Measurements from ENCODE around the gene ERBB4. TPM values are rescaled to one million over a fixed set of nuclear protein-coding genes. Genes with fewer than 3 reads are reported as not detected.

The ERBB4 gene
- total and polyA plus RNA-seq, 10 of the 15 experiments (the other 5 are each of a cell fraction or from before 2014, with no cell fraction given) = under 0.01 to 0.23 (median 0.01) TPM; not detected in 4

DNA sequence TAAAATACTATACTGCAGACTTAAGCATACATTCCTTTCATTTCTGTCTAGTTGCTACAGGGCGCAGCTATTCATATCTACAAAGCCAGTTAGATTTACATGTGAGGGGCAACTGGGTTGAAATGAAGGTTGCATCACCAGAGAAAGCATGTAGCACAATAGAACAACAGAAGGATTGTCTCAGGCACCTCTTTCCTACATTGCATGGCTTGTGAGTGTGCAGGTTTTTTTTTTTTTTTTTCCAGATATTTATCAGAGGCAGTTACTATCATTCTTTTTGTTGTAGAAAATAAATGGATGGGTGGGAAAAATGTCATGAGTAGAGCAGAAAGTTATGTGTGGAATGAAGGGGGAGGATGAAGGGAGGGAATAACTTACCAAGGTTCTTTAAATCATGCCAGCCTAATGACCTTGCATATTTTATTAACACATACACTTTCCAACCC, 86.8 kb downstream of the ERBB4 start:
- Histone ChIP-seq H3K9me3 (replicated peaks; ENCODE audit: control insufficient read depth, insufficient read depth, low read length) (no peaks in the 10 kb centered on the region), H3K36me3 (ENCODE audit: control insufficient read depth in 2 of 2, insufficient read depth in 2 of 2, low read length in 1 of 2) (no peaks in the 10 kb centered on the region), H3K4me3 (no peak overlapping the region), H3K27ac (ENCODE audit: control insufficient read depth, insufficient read depth) (no peak overlapping the region), H3K4me2 (ENCODE audit: control insufficient read depth, insufficient read depth) (no peak overlapping the region), H3K4me1 (ENCODE audit: control insufficient read depth, insufficient read depth, low read length) (no peaks in the 10 kb centered on the region), H3K79me2 (ENCODE audit: control insufficient read depth, insufficient read depth, low read length) (no peaks in the 10 kb centered on the region), H4K20me1 (ENCODE audit: control insufficient read depth, insufficient read depth) (no peaks in the 10 kb centered on the region), H3K9ac (ENCODE audit: control insufficient read depth, insufficient read depth, low read length) (no peak overlapping the region), H3K27me3 (replicated peaks in 1 of 2; ENCODE audit: control insufficient read depth in 2 of 2, insufficient read depth in 2 of 2, low read length in 1 of 2) (no peaks in the 10 kb centered on the region), H2AFZ (ENCODE audit: control insufficient read depth, low read depth, low read length) (no peak overlapping the region)
- in situ Hi-C loops (cut with MboI) = no loop called here
- POLR2A ChIA-PET = no interaction called here
- RAD21 ChIA-PET (ENCODE audit: unreplicated experiment) = no interaction called here
- DNase-seq (ENCODE audit: low read depth, low spot score) (no peak), FAIRE-seq (no peak), ATAC-seq (no peak)
- no TSS peak for BruUV-seq (replicated peaks)
- intact Hi-C loops (cut with micrococcal nuclease; ENCODE audit: unreplicated experiment) = no loop called here
- WGBS (ENCODE audit: insufficient coverage, insufficient replicate concordance, low lambda C conversion rate, missing lambda C conversion rate) = 0% methylated on average over 1 of the region's 1 CpG
- CTCF ChIA-PET = no interaction called here
- SMC1A ChIA-PET (ENCODE audit: uncharacterized antibody, unreplicated experiment) = no interaction called here
- TF ChIP-seq NFXL1 (IDR thresholded peaks at IDR 0.05; ENCODE audit: borderline replicate concordance) (no peak), SIN3A (IDR thresholded peaks at IDR 0.05; ENCODE audit: low read depth, low read length) (no peak), CBFB (IDR thresholded peaks at IDR 0.05; ENCODE audit: low read depth) (no peak), WRNIP1 (IDR thresholded peaks at IDR 0.05; ENCODE audit: borderline replicate concordance, low read depth, low read length) (no peak), NBN (IDR thresholded peaks at IDR 0.05) (no peak), CREB1 (IDR thresholded peaks at IDR 0.05; ENCODE audit: low read depth) (no peak), DPF2 (IDR thresholded peaks at IDR 0.05) (no peak), ZZZ3 (IDR thresholded peaks at IDR 0.05; ENCODE audit: control insufficient read depth, insufficient read length, low read depth) (no peak), MEF2B (IDR thresholded peaks at IDR 0.05; ENCODE audit: partially characterized antibody, poor library complexity, severe bottlenecking) (no peak), SREBF1 (IDR thresholded peaks at IDR 0.05; ENCODE audit: low read length) (no peak)
- TF ChIP-seq, protein P1, sequence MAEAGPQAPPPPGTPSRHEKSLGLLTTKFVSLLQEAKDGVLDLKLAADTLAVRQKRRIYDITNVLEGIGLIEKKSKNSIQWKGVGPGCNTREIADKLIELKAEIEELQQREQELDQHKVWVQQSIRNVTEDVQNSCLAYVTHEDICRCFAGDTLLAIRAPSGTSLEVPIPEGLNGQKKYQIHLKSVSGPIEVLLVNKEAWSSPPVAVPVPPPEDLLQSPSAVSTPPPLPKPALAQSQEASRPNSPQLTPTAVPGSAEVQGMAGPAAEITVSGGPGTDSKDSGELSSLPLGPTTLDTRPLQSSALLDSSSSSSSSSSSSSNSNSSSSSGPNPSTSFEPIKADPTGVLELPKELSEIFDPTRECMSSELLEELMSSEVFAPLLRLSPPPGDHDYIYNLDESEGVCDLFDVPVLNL (IDR thresholded peaks at IDR 0.05; ENCODE audit: low read depth, low read length) = no peak
- TF ChIP-seq, protein P2, sequence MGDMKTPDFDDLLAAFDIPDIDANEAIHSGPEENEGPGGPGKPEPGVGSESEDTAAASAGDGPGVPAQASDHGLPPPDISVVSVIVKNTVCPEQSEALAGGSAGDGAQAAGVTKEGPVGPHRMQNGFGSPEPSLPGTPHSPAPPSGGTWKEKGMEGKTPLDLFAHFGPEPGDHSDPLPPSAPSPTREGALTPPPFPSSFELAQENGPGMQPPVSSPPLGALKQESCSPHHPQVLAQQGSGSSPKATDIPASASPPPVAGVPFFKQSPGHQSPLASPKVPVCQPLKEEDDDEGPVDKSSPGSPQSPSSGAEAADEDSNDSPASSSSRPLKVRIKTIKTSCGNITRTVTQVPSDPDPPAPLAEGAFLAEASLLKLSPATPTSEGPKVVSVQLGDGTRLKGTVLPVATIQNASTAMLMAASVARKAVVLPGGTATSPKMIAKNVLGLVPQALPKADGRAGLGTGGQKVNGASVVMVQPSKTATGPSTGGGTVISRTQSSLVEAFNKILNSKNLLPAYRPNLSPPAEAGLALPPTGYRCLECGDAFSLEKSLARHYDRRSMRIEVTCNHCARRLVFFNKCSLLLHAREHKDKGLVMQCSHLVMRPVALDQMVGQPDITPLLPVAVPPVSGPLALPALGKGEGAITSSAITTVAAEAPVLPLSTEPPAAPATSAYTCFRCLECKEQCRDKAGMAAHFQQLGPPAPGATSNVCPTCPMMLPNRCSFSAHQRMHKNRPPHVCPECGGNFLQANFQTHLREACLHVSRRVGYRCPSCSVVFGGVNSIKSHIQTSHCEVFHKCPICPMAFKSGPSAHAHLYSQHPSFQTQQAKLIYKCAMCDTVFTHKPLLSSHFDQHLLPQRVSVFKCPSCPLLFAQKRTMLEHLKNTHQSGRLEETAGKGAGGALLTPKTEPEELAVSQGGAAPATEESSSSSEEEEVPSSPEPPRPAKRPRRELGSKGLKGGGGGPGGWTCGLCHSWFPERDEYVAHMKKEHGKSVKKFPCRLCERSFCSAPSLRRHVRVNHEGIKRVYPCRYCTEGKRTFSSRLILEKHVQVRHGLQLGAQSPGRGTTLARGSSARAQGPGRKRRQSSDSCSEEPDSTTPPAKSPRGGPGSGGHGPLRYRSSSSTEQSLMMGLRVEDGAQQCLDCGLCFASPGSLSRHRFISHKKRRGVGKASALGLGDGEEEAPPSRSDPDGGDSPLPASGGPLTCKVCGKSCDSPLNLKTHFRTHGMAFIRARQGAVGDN (IDR thresholded peaks at IDR 0.05) = no peak
- TF ChIP-seq, protein P3, sequence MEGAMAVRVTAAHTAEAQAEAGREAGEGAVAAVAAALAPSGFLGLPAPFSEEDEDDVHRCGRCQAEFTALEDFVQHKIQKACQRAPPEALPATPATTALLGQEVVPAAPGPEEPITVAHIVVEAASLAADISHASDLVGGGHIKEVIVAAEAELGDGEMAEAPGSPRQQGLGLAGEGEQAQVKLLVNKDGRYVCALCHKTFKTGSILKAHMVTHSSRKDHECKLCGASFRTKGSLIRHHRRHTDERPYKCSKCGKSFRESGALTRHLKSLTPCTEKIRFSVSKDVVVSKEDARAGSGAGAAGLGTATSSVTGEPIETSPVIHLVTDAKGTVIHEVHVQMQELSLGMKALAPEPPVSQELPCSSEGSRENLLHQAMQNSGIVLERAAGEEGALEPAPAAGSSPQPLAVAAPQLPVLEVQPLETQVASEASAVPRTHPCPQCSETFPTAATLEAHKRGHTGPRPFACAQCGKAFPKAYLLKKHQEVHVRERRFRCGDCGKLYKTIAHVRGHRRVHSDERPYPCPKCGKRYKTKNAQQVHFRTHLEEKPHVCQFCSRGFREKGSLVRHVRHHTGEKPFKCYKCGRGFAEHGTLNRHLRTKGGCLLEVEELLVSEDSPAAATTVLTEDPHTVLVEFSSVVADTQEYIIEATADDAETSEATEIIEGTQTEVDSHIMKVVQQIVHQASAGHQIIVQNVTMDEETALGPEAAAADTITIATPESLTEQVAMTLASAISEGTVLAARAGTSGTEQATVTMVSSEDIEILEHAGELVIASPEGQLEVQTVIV (IDR thresholded peaks at IDR 0.05; ENCODE audit: borderline replicate concordance, partially characterized antibody) = no peak
- TF ChIP-seq, protein P4, sequence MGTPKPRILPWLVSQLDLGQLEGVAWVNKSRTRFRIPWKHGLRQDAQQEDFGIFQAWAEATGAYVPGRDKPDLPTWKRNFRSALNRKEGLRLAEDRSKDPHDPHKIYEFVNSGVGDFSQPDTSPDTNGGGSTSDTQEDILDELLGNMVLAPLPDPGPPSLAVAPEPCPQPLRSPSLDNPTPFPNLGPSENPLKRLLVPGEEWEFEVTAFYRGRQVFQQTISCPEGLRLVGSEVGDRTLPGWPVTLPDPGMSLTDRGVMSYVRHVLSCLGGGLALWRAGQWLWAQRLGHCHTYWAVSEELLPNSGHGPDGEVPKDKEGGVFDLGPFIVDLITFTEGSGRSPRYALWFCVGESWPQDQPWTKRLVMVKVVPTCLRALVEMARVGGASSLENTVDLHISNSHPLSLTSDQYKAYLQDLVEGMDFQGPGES (IDR thresholded peaks at IDR 0.05) = no peak
